SK-N-SH (cell line): ENCODE measurements around the gene PLSCR3. TPM values are rescaled to one million over a fixed set of nuclear protein-coding genes. Genes with fewer than 3 reads are reported as not detected.

ENCODE experiments used
- CTCF ChIA-PET: fragments of 300-600, 350-600 bp; formaldehyde crosslinking; extraction: SDS; loops from one replicate; lab custom pipeline; 2021; lab: Yijun Ruan, JAX
- POLR2A ChIA-PET: fragments of 350-600 bp; sonication (Branson Sonifier 250); formaldehyde crosslinking; extraction: SDS; loops from one replicate; lab custom pipeline; 2020; ENCODE audit warnings: antibody characterized with exemption, inconsistent platforms; lab: Yijun Ruan, JAX
- DNase-seq: peaks from one replicate; pipeline ENCODE4 v3.0.0; 2012
- H2AFZ ChIP-seq: fragments of 200-600 bp; sonication (generic); 2 replicates; pipeline ENCODE4 v1.8.1; 2016; ENCODE audit warnings: antibody characterized with exemption, mild to moderate bottlenecking, low read depth
- H3F3A ChIP-seq: fragments of 200-600 bp; sonication (generic); replicated peaks from 2 replicates; pipeline ENCODE3; 2016; ENCODE audit warnings: antibody characterized with exemption, mild to moderate bottlenecking; ENCODE audit not compliant: insufficient read depth
- H3K27ac ChIP-seq, 2 experiments: fragments of 200-500 bp in 1 of 2; fragments of 200-600 bp in 1 of 2; sonication (Bioruptor generic) in 1 of 2; sonication (generic), shearing (Covaris generic) in 1 of 2; 2 replicates each; pipeline versions ENCODE4 v1.5.1 to v1.6.1; 2014 to 2016; ENCODE audit warnings: low read depth in 2 of 2, inconsistent platforms in 1 of 2, low read length in 1 of 2, mild to moderate bottlenecking in 1 of 2, mixed read lengths in 1 of 2
- H3K27me3 ChIP-seq: fragments of 200-600 bp; sonication (generic), shearing (Covaris generic); 2 replicates; pipeline ENCODE4 v1.6.1; 2016; ENCODE audit warnings: mixed run types; ENCODE audit not compliant: insufficient read depth
- H3K36me3 ChIP-seq, 2 experiments: fragments of 200-500 bp in 1 of 2; fragments of 200-600 bp in 1 of 2; sonication (Bioruptor generic) in 1 of 2; sonication (generic) in 1 of 2; replicated peaks in 1 of 2; 2 replicates each; pipeline versions ENCODE3 to v1.5.1; 2014 to 2016; ENCODE audit warnings: low read length in 1 of 2, mild to moderate bottlenecking in 1 of 2; ENCODE audit not compliant: insufficient read depth in 2 of 2, control insufficient read depth in 1 of 2
- H3K4me1 ChIP-seq, 2 experiments: fragments of 200-500 bp in 1 of 2; fragments of 200-600 bp in 1 of 2; sonication (Bioruptor generic) in 1 of 2; sonication (generic), shearing (Covaris generic) in 1 of 2; 2 replicates each; pipeline versions ENCODE4 v1.5.1 to v1.6.1; 2014 to 2016; ENCODE audit warnings: low read depth in 1 of 2, low read length in 1 of 2, mixed run types in 1 of 2; ENCODE audit not compliant: insufficient read depth in 2 of 2, control insufficient read depth in 1 of 2
- H3K4me2 ChIP-seq: fragments of 200-600 bp; sonication (generic), shearing (Covaris generic); 2 replicates; pipeline ENCODE4 v1.6.1; 2017; ENCODE audit warnings: mixed run types
- H3K4me3 ChIP-seq, 2 experiments: fragments of 200-500 bp in 1 of 2; fragments of 200-600 bp in 1 of 2; sonication (Bioruptor generic) in 1 of 2; sonication (generic), shearing (Covaris generic) in 1 of 2; 2 replicates each; pipeline versions ENCODE4 v1.5.1 to v1.8.1; 2014 to 2016; ENCODE audit warnings: low read depth in 2 of 2, inconsistent platforms in 1 of 2, low read length in 1 of 2, mild to moderate bottlenecking in 1 of 2, mixed read lengths in 1 of 2, moderate library complexity in 1 of 2
- H3K79me2 ChIP-seq: fragments of 200-600 bp; sonication (generic); 2 replicates; pipeline ENCODE4 v1.8.1; 2017; ENCODE audit warnings: mild to moderate bottlenecking; ENCODE audit not compliant: insufficient read depth
- H3K9ac ChIP-seq: fragments of 200-600 bp; sonication (generic); 2 replicates; pipeline ENCODE4 v1.6.1; 2017; ENCODE audit warnings: mixed run types
- H3K9me2 ChIP-seq: fragments of 200-600 bp; sonication (generic); 2 replicates; pipeline ENCODE4 v1.6.1; 2017; ENCODE audit warnings: mixed run types
- H3K9me3 ChIP-seq: fragments of 200-600 bp; sonication (generic); 2 replicates; pipeline ENCODE4 v1.6.1; 2017; ENCODE audit warnings: mixed run types, mild to moderate bottlenecking, moderate library complexity
- H4K20me1 ChIP-seq: fragments of 200-600 bp; sonication (generic); 2 replicates; pipeline ENCODE4 v1.6.1; 2017; ENCODE audit warnings: mild to moderate bottlenecking, mixed run types; ENCODE audit not compliant: insufficient read depth
- EP300 ChIP-seq, 2 experiments: IDR thresholded peaks; 2 replicates each; pipeline versions ENCODE4 v1.4.0 to v1.6.1; 2012; ENCODE audit warnings: borderline replicate concordance in 1 of 2, low read depth in 1 of 2, low read length in 1 of 2
- EZH2phosphoT487 ChIP-seq: fragments of 200-600 bp; sonication (generic); IDR thresholded peaks from 2 replicates; pipeline ENCODE4 v1.6.1; 2017; ENCODE audit warnings: low read depth, mixed run types, mild to moderate bottlenecking, antibody characterized with exemption, moderate library complexity, borderline replicate concordance
- FOSL2 ChIP-seq: IDR thresholded peaks from 2 replicates; pipeline ENCODE4 v1.4.0; 2012; ENCODE audit warnings: low read depth, mild to moderate bottlenecking, moderate library complexity, borderline replicate concordance
- FOXJ3 ChIP-seq: sonication (generic); formaldehyde crosslinking; IDR thresholded peaks from 2 replicates; pipeline ENCODE4 v1.5.1; 2020; ENCODE audit warnings: mild to moderate bottlenecking, missing genetic modification reagents
- IRF3 ChIP-seq: fragments of 150-350 bp; IDR thresholded peaks from 2 replicates; pipeline ENCODE4 v1.6.1; 2016; ENCODE audit warnings: mild to moderate bottlenecking, low read depth, low read length
- JUND ChIP-seq: IDR thresholded peaks from 2 replicates; pipeline ENCODE4 v1.4.0; 2012
- MXI1 ChIP-seq: IDR thresholded peaks from 2 replicates; pipeline ENCODE4 v1.6.1; 2012; ENCODE audit warnings: mild to moderate bottlenecking, low read depth, low read length, improper control_type of control experiment
- NFIC ChIP-seq: IDR thresholded peaks from 2 replicates; pipeline ENCODE4 v1.4.0; 2012; ENCODE audit warnings: borderline replicate concordance
- RAD21 ChIP-seq: IDR thresholded peaks from 2 replicates; pipeline ENCODE4 v1.6.1; 2012; ENCODE audit warnings: mild to moderate bottlenecking, low read length
- RFX5 ChIP-seq: IDR thresholded peaks from 2 replicates; pipeline ENCODE4 v1.6.1; 2012; ENCODE audit warnings: mild to moderate bottlenecking, improper control_type of control experiment, low read length
- RXRA ChIP-seq: IDR thresholded peaks from 2 replicates; pipeline ENCODE4 v1.4.0; 2012; ENCODE audit warnings: low read depth, mild to moderate bottlenecking, borderline replicate concordance
- SIN3A ChIP-seq: IDR thresholded peaks from 2 replicates; pipeline ENCODE4 v1.6.1; 2012; ENCODE audit warnings: low read depth, mild to moderate bottlenecking, low read length, moderate library complexity, borderline replicate concordance
- TAF1 ChIP-seq: IDR thresholded peaks from 2 replicates; pipeline ENCODE4 v1.6.1; 2012; ENCODE audit warnings: low read depth, mild to moderate bottlenecking, low read length, moderate library complexity, borderline replicate concordance
- TEAD4 ChIP-seq: IDR thresholded peaks from 2 replicates; pipeline ENCODE4 v1.4.0; 2012; ENCODE audit warnings: mild to moderate bottlenecking, borderline replicate concordance; ENCODE audit not compliant: insufficient read depth
- YY1 ChIP-seq: IDR thresholded peaks from 2 replicates; pipeline ENCODE4 v1.4.0; 2012; ENCODE audit warnings: low read depth, mild to moderate bottlenecking
- WGBS: methylation state at CpG from one replicate; pipeline ENCODE4 v1.1.6; 2017; ENCODE audit warnings: low lambda C conversion rate; 5-methylcytosine and 5-hydroxymethylcytosine counted together
- polyA plus RNA-seq, 3 experiments: library from polyadenylated mRNA; depleted of rRNA; stranded (reverse); fragments of >200 nt; gene quantifications; 2 replicates each; pipeline ENCODE4 v1.2.3, GENCODE V29; 2012
- TF ChIP-seq, protein P1 (sequence below): IDR thresholded peaks from 2 replicates; pipeline ENCODE4 v1.4.0; 2012; ENCODE audit warnings: low read depth, borderline replicate concordance
- TF ChIP-seq, protein P2 (sequence below): fragments of 200-600 bp; sonication (generic); IDR thresholded peaks from 2 replicates; pipeline ENCODE4 v1.6.1; 2017; ENCODE audit warnings: antibody characterized with exemption, mild to moderate bottlenecking, moderate library complexity

The PLSCR3 gene
- polyA plus RNA-seq, 1 of the 3 experiments (the other 2 are of a cell fraction) = 95.0 TPM

DNA sequence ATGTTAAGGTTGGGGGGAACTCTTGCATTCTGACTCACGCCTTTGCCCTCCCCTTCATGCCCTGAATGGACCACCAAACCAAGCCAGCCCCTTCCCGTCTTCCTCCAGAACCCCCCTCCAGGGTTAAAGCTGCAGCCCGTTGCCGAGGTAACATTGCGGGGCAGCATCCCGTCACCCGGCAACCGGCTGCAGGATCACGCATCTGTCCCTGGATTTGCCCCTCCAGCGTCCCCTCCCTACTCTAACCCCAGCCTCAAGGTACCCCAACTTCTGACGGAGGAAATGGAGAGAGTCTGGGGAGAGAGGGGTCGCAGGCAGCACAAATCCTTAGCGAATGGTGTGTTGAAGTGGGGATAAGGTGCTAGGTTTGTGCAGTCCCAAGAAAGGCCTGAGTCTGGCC is 12.8 kb upstream of the PLSCR3 start:
- Histone ChIP-seq H3K4me1 (peaks cover 5 to 21% of the 10 kb centered on the region in 2 experiments; a peak in 2 of 4 replicates), H3K27me3 (no peaks in the 10 kb centered on the region), H3K4me3 (peak overlapping the region in 1 of 2 experiments; percentile 47; a peak in 1 of 4 replicates), H3K27ac (no peak overlapping the region), H3K9ac (no peak overlapping the region), H3K36me3 (peaks cover 10 to 24% of the 10 kb centered on the region in 2 experiments), H3K9me3 (no peaks in the 10 kb centered on the region), H2AFZ (no peak overlapping the region), H3F3A (peaks cover 11% of the 10 kb centered on the region), H3K4me2 (peak overlapping the region; percentile 100), H3K9me2 (no peaks in the 10 kb centered on the region), H4K20me1 (peaks cover 11% of the 10 kb centered on the region; the same call in 1 of the 2 replicates), H3K79me2 (peaks cover 40% of the 10 kb centered on the region)
- no peak for DNase-seq
- ChIA-PET POLR2A (no interaction called here), CTCF (interaction anchor here (0.7 to 4.9 kb wide), 7 partner anchors 10 to 154 kb away, joined by 3 to 28 read pairs (median 4); partner anchors contain the start of genes SENP3 and TMEM95)
- WGBS = 84% methylated on average over 13 of the region's 13 CpGs
- TF ChIP-seq EZH2phosphoT487 (no peak), JUND (no peak), TEAD4 (no peak), FOSL2 (no peak), MXI1 (no peak), SIN3A (no peak), RFX5 (no peak), TAF1 (no peak)
- TF ChIP-seq, protein P1, sequence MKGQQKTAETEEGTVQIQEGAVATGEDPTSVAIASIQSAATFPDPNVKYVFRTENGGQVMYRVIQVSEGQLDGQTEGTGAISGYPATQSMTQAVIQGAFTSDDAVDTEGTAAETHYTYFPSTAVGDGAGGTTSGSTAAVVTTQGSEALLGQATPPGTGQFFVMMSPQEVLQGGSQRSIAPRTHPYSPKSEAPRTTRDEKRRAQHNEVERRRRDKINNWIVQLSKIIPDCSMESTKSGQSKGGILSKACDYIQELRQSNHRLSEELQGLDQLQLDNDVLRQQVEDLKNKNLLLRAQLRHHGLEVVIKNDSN = no peak

DNA sequence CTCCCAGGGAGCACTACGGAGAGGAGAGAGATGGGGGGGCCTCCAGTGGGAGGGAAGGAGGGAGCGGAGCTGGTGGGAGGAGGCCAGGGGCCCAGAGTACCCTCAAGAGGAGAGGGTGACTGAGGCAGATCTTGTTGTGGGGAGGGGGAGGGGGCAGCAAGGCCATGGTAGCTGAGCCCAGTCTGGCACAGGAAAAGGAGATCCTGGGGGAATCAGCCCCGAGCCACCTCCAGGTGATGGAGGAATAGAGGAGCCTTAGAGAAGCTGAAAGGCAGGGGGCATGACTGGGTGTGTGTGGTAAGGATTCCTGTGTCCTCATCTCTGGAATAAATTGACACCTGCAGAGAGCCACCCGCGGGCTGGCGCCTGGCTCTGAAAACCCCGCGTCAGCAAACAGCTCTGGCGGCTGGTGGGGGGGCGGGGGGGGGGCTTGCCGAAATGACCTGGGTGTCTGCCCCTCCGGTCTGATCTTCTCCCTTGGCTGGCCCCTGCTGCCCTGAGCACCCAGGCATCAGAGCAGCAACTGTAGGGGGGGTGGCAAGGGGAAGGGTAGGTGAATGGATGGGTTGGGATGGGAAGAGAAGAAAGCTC is 12.0 kb upstream of the PLSCR3 start:
- no peak overlapping the region for H2AFZ ChIP-seq
- H3K9ac ChIP-seq = peak overlapping the region; percentile 94
- H3K27me3 ChIP-seq = no peaks in the 10 kb centered on the region
- H3K9me2 ChIP-seq = no peaks in the 10 kb centered on the region
- peaks cover 11% of the 10 kb centered on the region; the same call in 1 of the 2 replicates for H4K20me1 ChIP-seq
- H3K79me2 ChIP-seq = peaks cover 45% of the 10 kb centered on the region
- H3K4me3 ChIP-seq = peak overlapping the region; percentile 78 to 91
- H3F3A ChIP-seq = peaks cover 14% of the 10 kb centered on the region
- ChIA-PET CTCF (interaction anchor here (0.7 to 4.9 kb wide), 8 partner anchors 10 to 155 kb away, joined by 3 to 28 read pairs (median 4); partner anchors contain the start of genes SENP3 and TMEM95), POLR2A (interaction anchor here (1.0 kb wide), 1 partner anchor 281 kb away, joined by 3 read pairs; the partner anchor contains the start of gene TP53)
- no peaks in the 10 kb centered on the region for H3K9me3 ChIP-seq
- H3K36me3 ChIP-seq = peaks cover 14 to 20% of the 10 kb centered on the region in 2 experiments
- H3K27ac ChIP-seq = peak overlapping the region in 1 of 2 experiments; percentile 88; a peak in 2 of 4 replicates
- peaks cover 5 to 21% of the 10 kb centered on the region in 2 experiments; a peak in 2 of 4 replicates for H3K4me1 ChIP-seq
- H3K4me2 ChIP-seq = peak overlapping the region; percentile 100
- WGBS = 35% methylated on average over 12 of the region's 12 CpGs
- DNase-seq = no peak
- no peak for TF ChIP-seq IRF3
- TF ChIP-seq YY1 = no peak
- no peak for TF ChIP-seq EP300 (IDR thresholded peaks at IDR 0.05; ENCODE audit: borderline replicate concordance in 1 of 2, low read depth in 1 of 2, low read length in 1 of 2)
- TF ChIP-seq RFX5 = no peak
- no peak for TF ChIP-seq NFIC
- TF ChIP-seq EZH2phosphoT487 = no peak
- TF ChIP-seq FOXJ3 (CRISPR knock-in tag) = no peak
- TF ChIP-seq RXRA = no peak
- TF ChIP-seq, protein P2, sequence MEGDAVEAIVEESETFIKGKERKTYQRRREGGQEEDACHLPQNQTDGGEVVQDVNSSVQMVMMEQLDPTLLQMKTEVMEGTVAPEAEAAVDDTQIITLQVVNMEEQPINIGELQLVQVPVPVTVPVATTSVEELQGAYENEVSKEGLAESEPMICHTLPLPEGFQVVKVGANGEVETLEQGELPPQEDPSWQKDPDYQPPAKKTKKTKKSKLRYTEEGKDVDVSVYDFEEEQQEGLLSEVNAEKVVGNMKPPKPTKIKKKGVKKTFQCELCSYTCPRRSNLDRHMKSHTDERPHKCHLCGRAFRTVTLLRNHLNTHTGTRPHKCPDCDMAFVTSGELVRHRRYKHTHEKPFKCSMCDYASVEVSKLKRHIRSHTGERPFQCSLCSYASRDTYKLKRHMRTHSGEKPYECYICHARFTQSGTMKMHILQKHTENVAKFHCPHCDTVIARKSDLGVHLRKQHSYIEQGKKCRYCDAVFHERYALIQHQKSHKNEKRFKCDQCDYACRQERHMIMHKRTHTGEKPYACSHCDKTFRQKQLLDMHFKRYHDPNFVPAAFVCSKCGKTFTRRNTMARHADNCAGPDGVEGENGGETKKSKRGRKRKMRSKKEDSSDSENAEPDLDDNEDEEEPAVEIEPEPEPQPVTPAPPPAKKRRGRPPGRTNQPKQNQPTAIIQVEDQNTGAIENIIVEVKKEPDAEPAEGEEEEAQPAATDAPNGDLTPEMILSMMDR = no peak
- TF ChIP-seq RAD21 = no peak
